MM.1S (cell line): Measurements from ENCODE around the gene LIN9.

Experiments
- CTCF ChIP-seq: fragments of 300-600 bp; sonication (generic); IDR thresholded peaks from 2 replicates; pipeline ENCODE4 v1.5.1; 2016; ENCODE audit warnings: antibody characterized with exemption, low read length, mixed read lengths
- EZH2phosphoT487 ChIP-seq: fragments of 300-600 bp; sonication (generic); IDR thresholded peaks from 2 replicates; pipeline ENCODE4 v1.6.1; 2018; ENCODE audit warnings: antibody characterized with exemption, low read length

- no peak for TF ChIP-seq CTCF
- no peak for TF ChIP-seq EZH2phosphoT487
Observed at GRCh38 chr1:226322986-226323385, 14.0 kb upstream of the LIN9 start.
